H1 (cell line): ENCODE data around the gene ID1. TPM values are rescaled to one million over a fixed set of nuclear protein-coding genes. Genes with fewer than 3 reads are reported as not detected.

Source experiments
- CTCF ChIA-PET: fragments of 300-600 bp; sonication (Branson Sonifier 250); formaldehyde crosslinking; loops from one replicate; lab custom pipeline; 2021; ENCODE audit not compliant: partially characterized antibody; lab: Charles Lee
- POLR2A ChIA-PET: fragments of 300-600 bp; sonication (Branson Sonifier 250); formaldehyde crosslinking; loops from one replicate; lab custom pipeline; 2021; ENCODE audit warnings: inconsistent platforms; ENCODE audit not compliant: partially characterized antibody; lab: Charles Lee
- DNase-seq, 2 experiments: peaks; one replicate each; pipeline versions ENCODE4 v3.0.0 to v3.0.0-alpha.2; 2010 to 2022; ENCODE audit warnings: low spot score in 2 of 2, low read depth in 1 of 2, mixed read lengths in 1 of 2
- FAIRE-seq: peaks from 2 replicates; lab custom pipeline; 2011; peaks lifted over from hg19 to GRCh38; lab: Jason Lieb, UNC
- H2AFZ ChIP-seq: 2 replicates; pipeline ENCODE4 v1.8.1; 2012; ENCODE audit warnings: low read length, inconsistent platforms
- H2AK5ac ChIP-seq: 2 replicates; pipeline ENCODE4 v1.6.1; 2013; ENCODE audit warnings: low read depth, low read length
- H2BK120ac ChIP-seq: replicated peaks from 2 replicates; pipeline ENCODE3; 2013; ENCODE audit warnings: low read depth, low read length, inconsistent platforms
- H2BK12ac ChIP-seq: 2 replicates; pipeline ENCODE4 v1.6.1; 2013; ENCODE audit warnings: low read depth, low read length
- H2BK15ac ChIP-seq: 2 replicates; pipeline ENCODE4 v1.6.1; 2013; ENCODE audit warnings: low read length
- H2BK20ac ChIP-seq: 2 replicates; pipeline ENCODE4 v1.6.1; 2013; ENCODE audit warnings: low read length
- H2BK5ac ChIP-seq: 2 replicates; pipeline ENCODE4 v1.6.1; 2013; ENCODE audit warnings: low read depth, low read length
- H3K14ac ChIP-seq: 2 replicates; pipeline ENCODE4 v1.6.1; 2013; ENCODE audit warnings: inconsistent platforms; ENCODE audit not compliant: insufficient read length
- H3K18ac ChIP-seq: 2 replicates; pipeline ENCODE4 v1.6.1; 2013; ENCODE audit warnings: low read length; ENCODE audit errors: extremely low read depth
- H3K23ac ChIP-seq: 2 replicates; pipeline ENCODE4 v1.6.1; 2013; ENCODE audit warnings: inconsistent platforms; ENCODE audit not compliant: insufficient read length
- H3K23me2 ChIP-seq: 2 replicates; pipeline ENCODE4 v1.6.1; 2013; ENCODE audit warnings: low read depth, low read length
- H3K27ac ChIP-seq: 2 replicates; pipeline ENCODE4 v1.6.1; 2011; ENCODE audit warnings: low read depth, low read length, inconsistent platforms
- H3K27me3 ChIP-seq, 4 experiments: replicated peaks in 1 of 4; 1 replicate in 1 of 4; 2 replicates in 3 of 4; pipeline versions ENCODE4 v1.6.1 to v1.8.1; 2011 to 2013; ENCODE audit warnings: low read length in 3 of 4, mild to moderate bottlenecking in 3 of 4, inconsistent platforms in 2 of 4, mixed read lengths in 2 of 4, moderate library complexity in 1 of 4; ENCODE audit not compliant: control insufficient read depth in 3 of 4, insufficient read depth in 3 of 4; ENCODE audit errors: extremely low read depth in 1 of 4
- H3K36me3 ChIP-seq, 4 experiments: 2 replicates each; pipeline versions ENCODE4 v1.6.1 to v1.8.1; 2011 to 2013; ENCODE audit warnings: mild to moderate bottlenecking in 4 of 4, low read length in 3 of 4, moderate library complexity in 2 of 4, control low read depth in 1 of 4, inconsistent platforms in 1 of 4; ENCODE audit not compliant: insufficient read depth in 4 of 4, control insufficient read depth in 2 of 4
- H3K4ac ChIP-seq: replicated peaks from 2 replicates; pipeline ENCODE3; 2013; ENCODE audit warnings: low read length, low read depth, mixed read lengths, inconsistent platforms; ENCODE audit not compliant: insufficient read length
- H3K4me1 ChIP-seq, 4 experiments: replicated peaks in 1 of 4; 1 replicate in 1 of 4; 2 replicates in 3 of 4; pipeline versions ENCODE4 v1.6.1 to v1.8.1; 2011 to 2013; ENCODE audit warnings: low read length in 3 of 4, inconsistent platforms in 2 of 4, mixed read lengths in 1 of 4; ENCODE audit not compliant: insufficient read depth in 4 of 4, control insufficient read depth in 3 of 4
- H3K4me2 ChIP-seq, 2 experiments: 2 replicates each; pipeline versions ENCODE4 v1.6.1 to v1.8.1; 2011 to 2013; ENCODE audit warnings: low read depth in 2 of 2, low read length in 2 of 2, control low read depth in 1 of 2, inconsistent platforms in 1 of 2, mild to moderate bottlenecking in 1 of 2; ENCODE audit not compliant: insufficient read depth in 1 of 2
- H3K4me3 ChIP-seq, 4 experiments: fragments of 200-600, 300-600 bp in 1 of 4; sonication (generic), shearing (Covaris generic), sonication (Bioruptor Twin) in 1 of 4; 2 replicates each; pipeline versions ENCODE4 v1.5.1 to v1.8.1; 2011 to 2016; ENCODE audit warnings: low read length in 4 of 4, low read depth in 3 of 4, control low read depth in 2 of 4, inconsistent platforms in 2 of 4, mild to moderate bottlenecking in 2 of 4, mixed read lengths in 1 of 4, moderate library complexity in 1 of 4; ENCODE audit not compliant: insufficient read depth in 2 of 4; ENCODE audit errors: extremely low read depth in 1 of 4
- H3K56ac ChIP-seq: replicated peaks from 2 replicates; pipeline ENCODE3; 2013; ENCODE audit warnings: low read depth, mild to moderate bottlenecking, mixed read lengths, low read length, inconsistent platforms; ENCODE audit not compliant: insufficient read length
- H3K79me1 ChIP-seq: 2 replicates; pipeline ENCODE4 v1.6.1; 2013; ENCODE audit warnings: low read depth, low read length, control low read depth
- H3K79me2 ChIP-seq, 2 experiments: 2 replicates each; pipeline versions ENCODE4 v1.6.1 to v1.8.1; 2012 to 2013; ENCODE audit warnings: low read length in 2 of 2, mild to moderate bottlenecking in 2 of 2, inconsistent platforms in 1 of 2; ENCODE audit not compliant: insufficient read depth in 2 of 2, control insufficient read depth in 1 of 2
- H3K9ac ChIP-seq, 4 experiments: replicated peaks in 1 of 4; 1 replicate in 1 of 4; 2 replicates in 3 of 4; pipeline versions ENCODE4 v1.6.1 to v1.8.1; 2011 to 2013; ENCODE audit warnings: low read depth in 3 of 4, low read length in 3 of 4, control low read depth in 2 of 4, mild to moderate bottlenecking in 2 of 4, moderate library complexity in 2 of 4, inconsistent platforms in 1 of 4; ENCODE audit errors: extremely low read depth in 1 of 4
- H3K9me3 ChIP-seq, 2 experiments: 2 replicates each; pipeline versions ENCODE4 v1.6.1 to v1.8.1; 2012 to 2013; ENCODE audit warnings: mild to moderate bottlenecking in 2 of 2, moderate library complexity in 2 of 2, control low read depth in 1 of 2, inconsistent platforms in 1 of 2, low read depth in 1 of 2, low read length in 1 of 2, mixed read lengths in 1 of 2; ENCODE audit not compliant: insufficient read depth in 2 of 2
- H4K20me1 ChIP-seq, 2 experiments: replicated peaks in 1 of 2; 2 replicates each; pipeline versions ENCODE3 to v1.8.1; 2011 to 2013; ENCODE audit warnings: inconsistent platforms in 2 of 2, low read length in 2 of 2, mild to moderate bottlenecking in 1 of 2; ENCODE audit not compliant: insufficient read depth in 2 of 2, control insufficient read depth in 1 of 2
- H4K5ac ChIP-seq: 2 replicates; pipeline ENCODE4 v1.6.1; 2013; ENCODE audit warnings: low read length, low read depth, mixed read lengths, inconsistent platforms; ENCODE audit not compliant: insufficient read length
- H4K8ac ChIP-seq: 2 replicates; pipeline ENCODE4 v1.8.0; 2013; ENCODE audit warnings: mild to moderate bottlenecking, moderate library complexity, low read length, inconsistent platforms; ENCODE audit not compliant: insufficient read depth; ENCODE audit errors: extremely low read depth
- H4K91ac ChIP-seq: replicated peaks from 2 replicates; pipeline ENCODE3; 2013; ENCODE audit warnings: low read length, mixed read lengths, inconsistent platforms; ENCODE audit not compliant: insufficient read length
- EZH2 ChIP-seq: fragments of 200-600 bp; sonication (generic); IDR thresholded peaks from 2 replicates; pipeline ENCODE4 v1.7.1; 2012; ENCODE audit warnings: low read depth, mild to moderate bottlenecking, moderate library complexity, low read length, inconsistent platforms; ENCODE audit not compliant: severe bottlenecking
- MAX ChIP-seq: IDR thresholded peaks from 2 replicates; pipeline ENCODE4 v1.6.1; 2012; ENCODE audit warnings: inconsistent platforms
- POLR2A ChIP-seq, 2 experiments: IDR thresholded peaks; 1 replicate in 1 of 2; 2 replicates in 1 of 2; pipeline ENCODE4 v1.6.1; 2011; ENCODE audit warnings: low read depth in 2 of 2, low read length in 2 of 2, mild to moderate bottlenecking in 2 of 2; ENCODE audit errors: control extremely low read depth in 1 of 2
- WGBS, 2 experiments: shearing (Covaris generic) in 1 of 2; methylation state at CpG; one replicate each; pipeline versions ENCODE4 v1.1.6 to v1.1.7; 2013 to 2015; ENCODE audit warnings: low lambda C conversion rate in 2 of 2, mixed read lengths in 2 of 2, inconsistent platforms in 1 of 2, low coverage in 1 of 2, missing lambda C conversion rate in 1 of 2; ENCODE audit not compliant: insufficient replicate concordance in 2 of 2, insufficient coverage in 1 of 2, insufficient read length in 1 of 2; ENCODE audit errors: extremely low coverage in 1 of 2, missing lambda C conversion rate in 1 of 2; 5-methylcytosine and 5-hydroxymethylcytosine counted together
- polyA plus RNA-seq, 7 experiments: library from polyadenylated mRNA; depleted of rRNA in 3 of 7; stranded (reverse) in 5 of 7; unstranded in 2 of 7; fragments of >200 nt in 5 of 7; fragments of 200-250 nt in 2 of 7; gene quantifications; 1 replicate in 5 of 7; 2 replicates in 1 of 7; 4 replicates in 1 of 7; pipeline versions ENCODE4 v1.2.1 to v1.2.3, GENCODE V29; 2011 to 2013; ENCODE audit warnings: missing spikeins in 2 of 7, mixed read lengths in 2 of 7
- total RNA-seq: library from RNA; stranded (reverse); fragmentation: NEBNext Ultra II Directional; extraction: Animal tissue kit (Norgen Biotek cat#: 25700); gene quantifications from 2 replicates; pipeline ENCODE4 v1.2.1, GENCODE V29; 2021

Gene ID1
- total and polyA plus RNA-seq, 2 of the 8 experiments (the other 6 are each of a cell fraction or from before 2014, with no cell fraction given) = 120 to 357 TPM

- DNase-seq (no peak), FAIRE-seq (no peak)
- Histone ChIP-seq H3K4ac (no peak overlapping the region), H3K23me2 (peaks cover 10% of the 10 kb centered on the region), H3K27ac (peak overlapping the region; percentile 57; the same call in 1 of the 2 replicates), H3K14ac (no peak overlapping the region), H3K79me2 (peaks cover 8 to 20% of the 10 kb centered on the region in 2 experiments; a peak in 3 of 4 replicates), H2BK5ac (peak overlapping the region; percentile 86), H3K9me3 (no peaks in the 10 kb centered on the region), H3K4me2 (peak overlapping the region; percentile 80 to 88), H2BK120ac (peak overlapping the region; percentile 8), H3K36me3 (peaks cover 0 to 11% (median 0%) of the 10 kb centered on the region in 4 experiments; a peak in 1 of 8 replicates), H3K79me1 (no peaks in the 10 kb centered on the region), H2BK20ac (peak overlapping the region; percentile 95), H4K8ac (no peak overlapping the region), H3K4me3 (peak overlapping the region; percentile 32 to 90 (median 80); a peak in 6 of 8 replicates), H2AK5ac (peak overlapping the region; percentile 87; the same call in 1 of the 2 replicates), H3K23ac (no peak overlapping the region), H4K91ac (peak overlapping the region; percentile 56), H4K20me1 (peaks cover 0 to 9% of the 10 kb centered on the region in 2 experiments), H4K5ac (peak overlapping the region; percentile 19), H2AFZ (no peak overlapping the region), H3K27me3 (peaks cover 0 to 4% (median 0%) of the 10 kb centered on the region in 4 experiments; a peak in 2 of 7 replicates), H2BK15ac (peak overlapping the region; percentile 40; the same call in 1 of the 2 replicates), H3K9ac (peak overlapping the region in 3 of 4 experiments; percentile 24 to 51 (median 35); a peak in 4 of 7 replicates), H3K4me1 (peaks cover 17 to 41% (median 27%) of the 10 kb centered on the region in 4 experiments), H3K56ac (no peak overlapping the region), H3K18ac (peak overlapping the region; percentile 87), H2BK12ac (peak overlapping the region; percentile 51)
- TF ChIP-seq POLR2A (IDR thresholded peaks at IDR 0.05; ENCODE audit: control extremely low read depth in 1 of 2, low read depth in 2 of 2, low read length in 2 of 2) = peak in 1 of 2 experiments; percentile 83; a peak in 1 of 3 replicates
- TF ChIP-seq EZH2 = no peak
- TF ChIP-seq MAX = 0 out of 2 replicates have a peak, but pooled peaks have one; percentile 0
- POLR2A ChIA-PET = interaction anchor here (0.5 to 26.1 kb wide), 11 partner anchors 9 to 115 kb away, joined by 3 to 1033 read pairs (median 3); partner anchors contain the start of gene BCL2L1
- CTCF ChIA-PET = interaction anchor here (0.6 to 32.8 kb wide), 6 partner anchors 14 to 116 kb away, joined by 3 to 1559 read pairs (median 6); no protein-coding TSS in a partner anchor
- 57% methylated on average over 9 of the region's 9 CpGs; no CpG with 5 or more reads in 1 of the 2 experiments for WGBS, 2 experiments
Observed at GRCh38 chr20:31607640-31608250, 2.7 kb downstream of the ID1 start.
